Endothelial cell (in vitro differentiated cells): ENCODE results near the gene PLG. TPM values are rescaled to one million over a fixed set of nuclear protein-coding genes. Genes with fewer than 3 reads are reported as not detected.

Experiments used
- DNase-seq: peaks from one replicate; pipeline ENCODE4 v3.0.0; 2021; ENCODE audit warnings: low spot score
- H3K27ac Mint-ChIP-seq: one replicate; pipeline ENCODE4 v1.8.0; 2021; ENCODE audit warnings: mixed read lengths, inconsistent platforms; ENCODE audit not compliant: unreplicated experiment
- H3K27me3 Mint-ChIP-seq: one replicate; pipeline ENCODE4 v1.8.0; 2021; ENCODE audit warnings: mild to moderate bottlenecking, moderate library complexity, mixed read lengths, inconsistent platforms; ENCODE audit not compliant: unreplicated experiment
- H3K36me3 Mint-ChIP-seq: one replicate; pipeline ENCODE4 v1.8.0; 2021; ENCODE audit warnings: mild to moderate bottlenecking, low read depth, mixed read lengths, inconsistent platforms; ENCODE audit not compliant: unreplicated experiment
- H3K4me1 Mint-ChIP-seq: one replicate; pipeline ENCODE4 v1.8.0; 2021; ENCODE audit warnings: mild to moderate bottlenecking, mixed read lengths, inconsistent platforms; ENCODE audit not compliant: unreplicated experiment
- H3K4me3 Mint-ChIP-seq: one replicate; pipeline ENCODE4 v1.8.0; 2021; ENCODE audit warnings: mild to moderate bottlenecking, mixed read lengths, inconsistent platforms; ENCODE audit not compliant: unreplicated experiment
- H3K9me3 Mint-ChIP-seq: one replicate; pipeline ENCODE4 v1.8.0; 2021; ENCODE audit warnings: mixed read lengths, inconsistent platforms; ENCODE audit not compliant: unreplicated experiment
- CTCF ChIP-seq: fragments of 200-600 bp; sonication (generic); IDR thresholded peaks from one replicate; pipeline ENCODE4 v1.5.0; 2021; ENCODE audit warnings: antibody characterized with exemption; ENCODE audit not compliant: unreplicated experiment
- total RNA-seq: library from RNA; stranded (reverse); fragmentation: NEBNext Ultra II Directional; extraction: Animal tissue kit (Norgen Biotek cat#: 25700); gene quantifications from one replicate; pipeline ENCODE4 v1.2.1, GENCODE V29; 2021; ENCODE audit not compliant: unreplicated experiment

PLG gene
- total RNA-seq, 1 donor from 2014 or later: not detected

- Mint-ChIP-seq H3K4me1 (no peaks in the 10 kb centered on the region), H3K27ac (no peak overlapping the region), H3K27me3 (no peaks in the 10 kb centered on the region), H3K36me3 (no peaks in the 10 kb centered on the region), H3K4me3 (no peak overlapping the region), H3K9me3 (no peaks in the 10 kb centered on the region)
- TF ChIP-seq CTCF: no peak
- DNase-seq: no peak
These were observed 53.1 kb downstream of the PLG start for GRCh38 chr6:160755165-160755564.

GRCh38 chr6:160756021-160756420 is 54.0 kb downstream of the PLG start:
- DNase-seq: no peak
- Mint-ChIP-seq H3K4me1 (no peaks in the 10 kb centered on the region), H3K27me3 (no peaks in the 10 kb centered on the region), H3K27ac (no peak overlapping the region), H3K4me3 (no peak overlapping the region), H3K36me3 (no peaks in the 10 kb centered on the region), H3K9me3 (no peaks in the 10 kb centered on the region)
- TF ChIP-seq CTCF: no peak

GRCh38 chr6:160756871-160757270 is 54.8 kb downstream of the PLG start:
- no peak overlapping the region for H3K27ac Mint-ChIP-seq
- H3K4me3 Mint-ChIP-seq: no peak overlapping the region
- no peak for DNase-seq
- no peaks in the 10 kb centered on the region for H3K4me1 Mint-ChIP-seq
- TF ChIP-seq CTCF: no peak
- H3K27me3 Mint-ChIP-seq: no peaks in the 10 kb centered on the region
- H3K9me3 Mint-ChIP-seq: no peaks in the 10 kb centered on the region
- H3K36me3 Mint-ChIP-seq: no peaks in the 10 kb centered on the region

- no peak overlapping the region for H3K4me3 Mint-ChIP-seq
- no peak overlapping the region for H3K27ac Mint-ChIP-seq
- DNase-seq: no peak
These were observed 62.8 kb downstream of the PLG start for GRCh38 chr6:160764847-160765246.

GRCh38 chr6:160765412-160765811 is 63.4 kb downstream of the PLG start:
- Mint-ChIP-seq H3K4me3 (no peak overlapping the region), H3K9me3 (no peaks in the 10 kb centered on the region), H3K27ac (no peak overlapping the region), H3K4me1 (no peaks in the 10 kb centered on the region), H3K27me3 (no peaks in the 10 kb centered on the region), H3K36me3 (no peaks in the 10 kb centered on the region)
- no peak for DNase-seq
- TF ChIP-seq CTCF: no peak

More at GRCh38 chr6:160764847-160765246, 62.8 kb downstream of the PLG start:
- H3K4me1 Mint-ChIP-seq: no peaks in the 10 kb centered on the region
- no peaks in the 10 kb centered on the region for H3K9me3 Mint-ChIP-seq
- no peaks in the 10 kb centered on the region for H3K27me3 Mint-ChIP-seq
- TF ChIP-seq CTCF: no peak
- no peaks in the 10 kb centered on the region for H3K36me3 Mint-ChIP-seq
